ENCODE data around the gene SYT1.
"Not testable (repeated sequence)": the region's sequence is repeated elsewhere in the genome, so short reads cannot be mapped to it uniquely, and the experiment has no call there.

SYT1 gene

GRCh38 chr12:78864403-78864869 is at the start of gene SYT1:
TSS of gene SYT1 (plus strand) at chr12:78864774.
- no peaks in the 10 kb centered on the region for H3K36me3 ChIP-seq
- peak within 1 kb of the TSS; percentile 76 to 96 (median 91) for H3K4me3 ChIP-seq
- H3K4me2 ChIP-seq = peak within 1 kb of the TSS; percentile 78 to 96 (median 85)
- no peaks in the 10 kb centered on the region for H3K9me3 ChIP-seq (replicated peaks in 1 of 11)
- peak within 1 kb of the TSS in 10 of 11 experiments; percentile 57 to 87 (median 79); a peak in 20 of 22 replicates for H3K27ac ChIP-seq
- peak within 1 kb of the TSS; percentile 67 to 87 (median 82) for H3K9ac ChIP-seq
- no peaks in the 10 kb centered on the region for H3K27me3 ChIP-seq
- no peak for TF ChIP-seq Cebpa-rat (IDR thresholded peaks at IDR 0.05)
- peaks cover 17 to 53% (median 35%) of the 10 kb centered on the region in 10 experiments; a peak in 19 of 20 replicates for H3K4me1 ChIP-seq
- H4K20me1 ChIP-seq = no peaks in the 10 kb centered on the region

- TF ChIP-seq Cebpa-rat (IDR thresholded peaks at IDR 0.05) = no peak
- Histone ChIP-seq H3K4me1 (no peaks in the 10 kb centered on the region), H3K4me3 (no peak overlapping the region), H3K27me3 (no peaks in the 10 kb centered on the region), H3K36me3 (no peaks in the 10 kb centered on the region), H3K4me2 (no peak overlapping the region), H3K9me3 (replicated peaks in 1 of 11) (no peaks in the 10 kb centered on the region), H4K20me1 (no peaks in the 10 kb centered on the region), H3K27ac (no peak overlapping the region), H3K9ac (no peak overlapping the region)
Observed at GRCh38 chr12:78818487-78818886, 46.1 kb upstream of the SYT1 start.

- H3K27me3 ChIP-seq = no peaks in the 10 kb centered on the region
- no peaks in the 10 kb centered on the region for H3K4me1 ChIP-seq
- no peaks in the 10 kb centered on the region for H4K20me1 ChIP-seq
- H3K4me2 ChIP-seq = no peak overlapping the region
- no peak for TF ChIP-seq Cebpa-rat (IDR thresholded peaks at IDR 0.05)
- no peaks in the 10 kb centered on the region for H3K36me3 ChIP-seq
- no peaks in the 10 kb centered on the region for H3K9me3 ChIP-seq (replicated peaks in 1 of 11)
- no peak overlapping the region for H3K27ac ChIP-seq
- H3K9ac ChIP-seq = no peak overlapping the region
- H3K4me3 ChIP-seq = no peak overlapping the region
Observed at GRCh38 chr12:78820946-78821345, 43.6 kb upstream of the SYT1 start.

GRCh38 chr12:78824918-78825317 is 39.7 kb upstream of the SYT1 start:
- Histone ChIP-seq H3K4me3 (no peak overlapping the region), H3K4me1 (no peaks in the 10 kb centered on the region), H3K9me3 (replicated peaks in 1 of 11) (no peaks in the 10 kb centered on the region), H3K27ac (no peak overlapping the region), H3K36me3 (no peaks in the 10 kb centered on the region), H3K9ac (no peak overlapping the region), H3K4me2 (no peak overlapping the region), H3K27me3 (no peaks in the 10 kb centered on the region), H4K20me1 (no peaks in the 10 kb centered on the region)
- TF ChIP-seq Cebpa-rat (IDR thresholded peaks at IDR 0.05) = no peak

GRCh38 chr12:78829690-78830089 is 34.9 kb upstream of the SYT1 start:
- H3K36me3 ChIP-seq = no peaks in the 10 kb centered on the region
- no peak for TF ChIP-seq Cebpa-rat (IDR thresholded peaks at IDR 0.05)

GRCh38 chr12:78835493-78835892 is 29.1 kb upstream of the SYT1 start:
- no peaks in the 10 kb centered on the region for H3K36me3 ChIP-seq
- no peak overlapping the region for H3K4me2 ChIP-seq

More at GRCh38 chr12:78829690-78830089, 34.9 kb upstream of the SYT1 start:
- H3K27ac ChIP-seq = no peak overlapping the region
- no peak overlapping the region for H3K4me3 ChIP-seq
- H3K27me3 ChIP-seq = no peaks in the 10 kb centered on the region
- H3K4me1 ChIP-seq = no peaks in the 10 kb centered on the region
- no peak overlapping the region for H3K9ac ChIP-seq
- H4K20me1 ChIP-seq = no peaks in the 10 kb centered on the region
- H3K9me3 ChIP-seq (replicated peaks in 1 of 11) = no peaks in the 10 kb centered on the region
- H3K4me2 ChIP-seq = no peak overlapping the region

GRCh38 chr12:78840518-78841019 is 24.0 kb upstream of the SYT1 start:
- H3K36me3 ChIP-seq, H3K27ac ChIP-seq, H3K4me2 ChIP-seq, H3K9ac ChIP-seq, H3K27me3 ChIP-seq, H3K4me1 ChIP-seq, H4K20me1 ChIP-seq, H3K4me3 ChIP-seq: not testable (repeated sequence)
- peaks cover 0 to 13% (median 9%) of the 10 kb centered on the region in 11 experiments; a peak in 13 of 22 replicates for H3K9me3 ChIP-seq (replicated peaks in 1 of 11)

More at GRCh38 chr12:78835493-78835892, 29.1 kb upstream of the SYT1 start:
- Histone ChIP-seq H4K20me1 (no peaks in the 10 kb centered on the region), H3K4me1 (no peaks in the 10 kb centered on the region), H3K27me3 (no peaks in the 10 kb centered on the region), H3K9me3 (replicated peaks in 1 of 11) (no peaks in the 10 kb centered on the region), H3K9ac (no peak overlapping the region), H3K4me3 (no peak overlapping the region), H3K27ac (no peak overlapping the region)
- no peak for TF ChIP-seq Cebpa-rat (IDR thresholded peaks at IDR 0.05)

GRCh38 chr12:78853231-78853630 is 11.3 kb upstream of the SYT1 start:
- Histone ChIP-seq H3K4me2 (peak overlapping the region in 1 of 11 experiments; percentile 45; a peak in 1 of 22 replicates), H3K27ac (no peak overlapping the region), H3K4me1 (peaks cover 0 to 8% (median 0%) of the 10 kb centered on the region in 10 experiments; a peak in 1 of 20 replicates), H3K9ac (no peak overlapping the region), H3K36me3 (no peaks in the 10 kb centered on the region), H3K27me3 (no peaks in the 10 kb centered on the region), H4K20me1 (no peaks in the 10 kb centered on the region), H3K4me3 (no peak overlapping the region), H3K9me3 (replicated peaks in 1 of 11) (peaks cover 0 to 18% (median 7%) of the 10 kb centered on the region in 11 experiments; a peak in 14 of 22 replicates)
- no peak for TF ChIP-seq Cebpa-rat (IDR thresholded peaks at IDR 0.05)

GRCh38 chr12:78863482-78864402 is 832 bp upstream of the SYT1 start:
- H3K27ac ChIP-seq = peak overlapping the region in 10 of 11 experiments; percentile 57 to 87 (median 76); a peak in 20 of 22 replicates

More at GRCh38 chr12:78863482-78864402, 832 bp upstream of the SYT1 start:
- peak overlapping the region; percentile 78 to 96 (median 85) for H3K4me2 ChIP-seq
- no peaks in the 10 kb centered on the region for H3K36me3 ChIP-seq
- H3K4me1 ChIP-seq = peaks cover 17 to 47% (median 31%) of the 10 kb centered on the region in 10 experiments; a peak in 19 of 20 replicates
- no peaks in the 10 kb centered on the region for H3K27me3 ChIP-seq
- H4K20me1 ChIP-seq = no peaks in the 10 kb centered on the region
- peak overlapping the region; percentile 67 to 87 (median 82) for H3K9ac ChIP-seq
- H3K4me3 ChIP-seq = peak overlapping the region; percentile 76 to 96 (median 91)
- no peaks in the 10 kb centered on the region for H3K9me3 ChIP-seq (replicated peaks in 1 of 11)
- TF ChIP-seq Cebpa-rat (IDR thresholded peaks at IDR 0.05) = no peak
